BJ (cell line): ENCODE data around the gene ST3GAL3. TPM values are rescaled to one million over a fixed set of nuclear protein-coding genes. Genes with fewer than 3 reads are reported as not detected.

ENCODE experiments used
- CTCF ChIA-PET: fragments of 350-600 bp; formaldehyde crosslinking; extraction: SDS; loops from one replicate; lab custom pipeline; 2021; ENCODE audit warnings: antibody characterized with exemption, inconsistent platforms; lab: Yijun Ruan, JAX
- POLR2A ChIA-PET: fragments of 300-600 bp; sonication (Branson Sonifier 250); formaldehyde crosslinking; extraction: SDS; loops from one replicate; lab custom pipeline; 2021; ENCODE audit warnings: antibody characterized with exemption; lab: Charles Lee
- DNase-seq: peaks from one replicate; pipeline ENCODE4 v3.0.0-alpha.2; 2011; ENCODE audit warnings: low read depth
- H3K27me3 ChIP-seq: 2 replicates; pipeline ENCODE4 v1.6.0; 2011; ENCODE audit warnings: low read length; ENCODE audit not compliant: control insufficient read depth, insufficient read depth
- H3K36me3 ChIP-seq: 2 replicates; pipeline ENCODE4 v1.5.1; 2011; ENCODE audit warnings: low read length; ENCODE audit not compliant: control insufficient read depth, insufficient read depth
- H3K4me3 ChIP-seq: 2 replicates; pipeline ENCODE4 v1.5.1; 2011; ENCODE audit warnings: low read depth, mild to moderate bottlenecking, control low read depth, low read length
- polyA plus RNA-seq: library from polyadenylated mRNA; depleted of rRNA; stranded (reverse); fragments of >200 nt; gene quantifications from 2 replicates; pipeline ENCODE4 v1.2.3, GENCODE V29; 2011
- TF ChIP-seq, protein P1 (sequence below): IDR thresholded peaks from 2 replicates; pipeline ENCODE4 v1.5.1; 2011; ENCODE audit warnings: low read depth, mild to moderate bottlenecking, control low read depth, inconsistent platforms, low read length, moderate library complexity; ENCODE audit not compliant: insufficient read depth

ST3GAL3 gene
- polyA plus RNA-seq, 1 experiment, result 24.2 TPM

DNA sequence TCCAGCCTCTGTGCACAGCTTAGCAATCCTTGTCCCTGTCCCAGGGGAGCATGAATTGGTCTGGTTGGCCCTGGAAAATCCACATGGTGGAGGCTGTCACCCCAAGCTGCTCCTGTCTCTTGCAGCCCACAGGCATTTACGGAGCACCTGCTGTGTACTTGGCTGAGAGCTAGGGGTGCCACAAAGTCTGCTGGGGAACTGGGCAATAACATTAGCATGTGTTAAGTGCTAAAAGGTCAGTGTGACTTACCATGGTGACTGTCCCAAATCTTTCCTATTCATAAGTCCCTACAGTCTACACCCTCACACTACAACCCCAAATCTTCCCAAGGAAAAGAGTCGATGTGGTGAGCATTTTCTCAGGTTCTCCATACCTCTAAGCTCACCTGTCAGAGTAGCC lies 172.7 kb downstream of the ST3GAL3 start:
- TF ChIP-seq, protein P1, sequence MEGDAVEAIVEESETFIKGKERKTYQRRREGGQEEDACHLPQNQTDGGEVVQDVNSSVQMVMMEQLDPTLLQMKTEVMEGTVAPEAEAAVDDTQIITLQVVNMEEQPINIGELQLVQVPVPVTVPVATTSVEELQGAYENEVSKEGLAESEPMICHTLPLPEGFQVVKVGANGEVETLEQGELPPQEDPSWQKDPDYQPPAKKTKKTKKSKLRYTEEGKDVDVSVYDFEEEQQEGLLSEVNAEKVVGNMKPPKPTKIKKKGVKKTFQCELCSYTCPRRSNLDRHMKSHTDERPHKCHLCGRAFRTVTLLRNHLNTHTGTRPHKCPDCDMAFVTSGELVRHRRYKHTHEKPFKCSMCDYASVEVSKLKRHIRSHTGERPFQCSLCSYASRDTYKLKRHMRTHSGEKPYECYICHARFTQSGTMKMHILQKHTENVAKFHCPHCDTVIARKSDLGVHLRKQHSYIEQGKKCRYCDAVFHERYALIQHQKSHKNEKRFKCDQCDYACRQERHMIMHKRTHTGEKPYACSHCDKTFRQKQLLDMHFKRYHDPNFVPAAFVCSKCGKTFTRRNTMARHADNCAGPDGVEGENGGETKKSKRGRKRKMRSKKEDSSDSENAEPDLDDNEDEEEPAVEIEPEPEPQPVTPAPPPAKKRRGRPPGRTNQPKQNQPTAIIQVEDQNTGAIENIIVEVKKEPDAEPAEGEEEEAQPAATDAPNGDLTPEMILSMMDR, result no peak
- DNase-seq, result no peak
- Histone ChIP-seq H3K27me3 (no peaks in the 10 kb centered on the region), H3K4me3 (no peak overlapping the region), H3K36me3 (peaks cover 3% of the 10 kb centered on the region)
- POLR2A ChIA-PET, result no interaction called here
- CTCF ChIA-PET, result interaction anchor here (1.1 kb wide), 1 partner anchor 17 kb away, joined by 3 read pairs; no protein-coding TSS in a partner anchor

DNA sequence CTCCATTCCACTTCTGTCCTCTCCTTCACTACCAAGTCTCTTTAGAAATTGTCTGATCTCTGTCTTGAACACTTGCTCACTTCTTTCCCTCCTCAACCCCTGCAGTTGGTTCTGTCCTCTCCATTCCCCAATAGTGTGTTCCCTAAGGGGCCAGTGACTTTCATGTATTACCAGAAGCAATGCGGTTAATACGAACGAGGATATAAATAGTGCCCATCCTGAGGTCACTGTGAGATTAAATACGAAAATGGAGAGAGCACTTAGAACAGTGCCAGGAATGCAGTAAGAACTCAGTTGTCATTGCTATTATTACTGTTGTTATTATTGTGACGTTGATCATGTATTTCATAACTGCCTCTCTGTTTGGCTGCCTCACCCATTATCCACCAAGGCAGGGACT lies 173.3 kb downstream of the ST3GAL3 start:
- no peaks in the 10 kb centered on the region for H3K27me3 ChIP-seq
- H3K4me3 ChIP-seq, result no peak overlapping the region
- ChIA-PET CTCF (interaction anchor here (1.1 kb wide), 1 partner anchor 17 kb away, joined by 3 read pairs; no protein-coding TSS in a partner anchor), POLR2A (no interaction called here)
- TF ChIP-seq, protein P1, result no peak
- peaks cover 3% of the 10 kb centered on the region for H3K36me3 ChIP-seq
- no peak for DNase-seq

DNA sequence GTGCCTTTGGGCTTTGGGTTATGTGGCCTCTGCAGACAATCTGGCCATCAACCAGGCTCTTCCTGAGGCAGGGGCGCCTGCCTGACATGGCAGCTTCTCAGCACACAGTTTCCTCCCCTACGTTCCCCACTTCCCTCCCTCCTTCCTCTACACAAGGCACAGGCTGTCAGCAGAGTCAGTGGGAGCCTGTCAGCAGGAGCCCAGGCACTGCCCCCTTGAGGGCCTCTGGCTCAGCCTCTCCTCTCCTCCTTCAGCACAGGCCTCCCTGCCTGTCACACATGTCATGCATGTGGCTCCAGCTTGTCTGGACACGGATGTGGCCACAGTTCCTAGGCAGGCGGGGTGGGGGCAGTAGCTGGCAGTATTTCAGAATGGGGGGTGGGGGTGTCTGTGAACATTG lies 174.1 kb downstream of the ST3GAL3 start:
- TF ChIP-seq, protein P1, result no peak
- ChIA-PET POLR2A (no interaction called here), CTCF (interaction anchor here (1.2 to 1.5 kb wide), 2 partner anchors 30 to 53 kb away, joined by 4 to 7 read pairs; no protein-coding TSS in a partner anchor)
- Histone ChIP-seq H3K36me3 (peaks cover 3% of the 10 kb centered on the region), H3K4me3 (no peak overlapping the region), H3K27me3 (no peaks in the 10 kb centered on the region)
- no peak for DNase-seq

DNA sequence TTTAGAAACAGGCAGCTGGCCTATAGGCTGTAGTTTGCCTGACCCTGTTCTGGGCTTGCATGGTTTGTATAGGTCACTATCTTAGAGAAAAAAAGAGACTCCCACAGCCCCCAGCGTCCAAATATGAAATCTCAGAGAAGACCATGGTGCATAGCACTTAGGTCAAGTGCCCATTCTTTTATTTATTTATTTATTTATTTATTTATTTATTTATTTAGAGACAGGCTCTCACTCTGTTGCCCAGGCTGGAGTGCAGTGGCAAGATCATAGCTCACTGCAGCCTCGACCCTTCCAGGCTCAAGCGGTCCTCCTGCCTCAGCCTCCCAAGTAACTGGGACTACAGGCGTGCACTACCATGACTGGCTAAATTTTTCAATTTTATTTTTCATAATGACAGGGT lies 175.4 kb downstream of the ST3GAL3 start:
- DNase-seq, result no peak
- TF ChIP-seq, protein P1, result no peak
- ChIA-PET POLR2A (no interaction called here), CTCF (interaction anchor here (0.9 kb wide), 1 partner anchor 52 kb away, joined by 3 read pairs; no protein-coding TSS in a partner anchor)
- H3K27me3 ChIP-seq, result no peaks in the 10 kb centered on the region
- H3K4me3 ChIP-seq, result no peak overlapping the region
- peaks cover 3% of the 10 kb centered on the region for H3K36me3 ChIP-seq

DNA sequence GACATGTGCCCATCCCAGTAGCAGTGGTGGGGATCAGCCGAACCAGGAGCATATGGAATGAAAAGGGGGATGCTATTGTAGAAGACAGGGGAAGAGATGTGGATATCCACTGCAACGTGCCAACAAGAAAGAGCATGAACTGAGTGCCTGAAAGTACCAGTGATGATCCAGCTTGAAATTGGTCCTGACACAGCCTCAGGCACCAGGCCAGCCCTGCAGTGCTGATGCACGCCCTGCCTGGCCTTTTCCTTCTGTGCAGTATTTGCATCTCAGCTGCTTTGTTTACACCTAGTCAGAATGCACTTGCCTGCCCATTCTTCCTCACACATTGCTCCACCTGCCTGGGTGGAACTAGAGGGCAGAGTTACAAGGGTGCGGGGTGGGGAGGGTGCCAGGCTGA lies 176.0 kb downstream of the ST3GAL3 start:
- H3K36me3 ChIP-seq, result peaks cover 3% of the 10 kb centered on the region
- TF ChIP-seq, protein P1, result no peak
- POLR2A ChIA-PET, result no interaction called here
- H3K4me3 ChIP-seq, result no peak overlapping the region
- no peaks in the 10 kb centered on the region for H3K27me3 ChIP-seq
- CTCF ChIA-PET, result interaction anchor here (1.8 kb wide), 1 partner anchor 9 kb away, joined by 5 read pairs; no protein-coding TSS in a partner anchor
- DNase-seq, result no peak
